ENCODE measurements around the gene CXCL16.
"Not testable (repeated sequence)": the region's sequence is repeated elsewhere in the genome, so short reads cannot be mapped to it uniquely, and the experiment has no call there.

The CXCL16 gene

GRCh38 chr17:4714340-4715062 is 25.2 kb downstream of the CXCL16 start:
- peak overlapping the region in 1 of 5 donors; percentile 31 for H3K4me3 ChIP-seq (ENCODE audit: low read depth in 1 of 5, low read length in 5 of 5)
- peaks cover 0 to 52% (median 28%) of the 10 kb centered on the region in 5 donors for H3K4me1 ChIP-seq (ENCODE audit: control insufficient read depth in 5 of 5, insufficient read depth in 5 of 5, low read length in 5 of 5)
- not testable (repeated sequence) for H3K27ac ChIP-seq (ENCODE audit: low read depth, low read length); H3K9me3 ChIP-seq (ENCODE audit: control insufficient read depth in 5 of 5, low read length in 5 of 5); H3K27me3 ChIP-seq (ENCODE audit: control insufficient read depth in 5 of 5, insufficient read depth in 4 of 5, low read length in 5 of 5)
- peaks cover 0 to 44% (median 20%) of the 10 kb centered on the region in 5 donors for H3K36me3 ChIP-seq (ENCODE audit: control insufficient read depth in 5 of 5, insufficient read depth in 5 of 5, low read length in 5 of 5)
- peak overlapping the region in 2 of 5 donors; percentile 28 to 35 for H3K9ac ChIP-seq (ENCODE audit: low read length in 5 of 5)

- no peak overlapping the region for H3K27ac ChIP-seq (ENCODE audit: low read depth, low read length)
- H3K36me3 ChIP-seq (ENCODE audit: control insufficient read depth in 5 of 5, insufficient read depth in 5 of 5, low read length in 5 of 5) = peaks cover 0 to 25% (median 8%) of the 10 kb centered on the region in 5 donors
- H3K27me3 ChIP-seq (ENCODE audit: control insufficient read depth in 5 of 5, insufficient read depth in 4 of 5, low read length in 5 of 5) = no peaks in the 10 kb centered on the region
- peak overlapping the region; percentile 6 to 66 (median 48) for H3K4me3 ChIP-seq (ENCODE audit: low read depth in 1 of 5, low read length in 5 of 5)
- H3K9ac ChIP-seq (ENCODE audit: low read length in 5 of 5) = no peak overlapping the region
- H3K4me1 ChIP-seq (ENCODE audit: control insufficient read depth in 5 of 5, insufficient read depth in 5 of 5, low read length in 5 of 5) = peaks cover 0 to 53% (median 28%) of the 10 kb centered on the region in 5 donors
- peaks cover 0 to 3% (median 0%) of the 10 kb centered on the region in 5 donors for H3K9me3 ChIP-seq (ENCODE audit: control insufficient read depth in 5 of 5, low read length in 5 of 5)
These were observed 27.2 kb downstream of the CXCL16 start for GRCh38 chr17:4712526-4712925.

GRCh38 chr17:4711661-4712181 is 28.0 kb downstream of the CXCL16 start:
- peak overlapping the region; percentile 6 to 76 (median 66) for H3K4me3 ChIP-seq (ENCODE audit: low read depth in 1 of 5, low read length in 5 of 5)

GRCh38 chr17:4710693-4711634 is 28.8 kb downstream of the CXCL16 start:
- peaks cover 0 to 11% (median under 1%) of the 10 kb centered on the region in 5 donors for H3K36me3 ChIP-seq (ENCODE audit: control insufficient read depth in 5 of 5, insufficient read depth in 5 of 5, low read length in 5 of 5)
- peak overlapping the region in 4 of 5 donors; percentile 28 to 78 (median 69) for H3K9ac ChIP-seq (ENCODE audit: low read length in 5 of 5)
- peak overlapping the region; percentile 24 for H3K27ac ChIP-seq (ENCODE audit: low read depth, low read length)
- peak overlapping the region; percentile 55 to 76 (median 70) for H3K4me3 ChIP-seq (ENCODE audit: low read depth in 1 of 5, low read length in 5 of 5)
- peaks cover 0 to 50% (median 28%) of the 10 kb centered on the region in 5 donors for H3K4me1 ChIP-seq (ENCODE audit: control insufficient read depth in 5 of 5, insufficient read depth in 5 of 5, low read length in 5 of 5)
- peaks cover 0 to 3% (median 0%) of the 10 kb centered on the region in 5 donors for H3K9me3 ChIP-seq (ENCODE audit: control insufficient read depth in 5 of 5, low read length in 5 of 5)
- no peaks in the 10 kb centered on the region for H3K27me3 ChIP-seq (ENCODE audit: control insufficient read depth in 5 of 5, insufficient read depth in 4 of 5, low read length in 5 of 5)

More at GRCh38 chr17:4711661-4712181, 28.0 kb downstream of the CXCL16 start:
- H3K27me3 ChIP-seq (ENCODE audit: control insufficient read depth in 5 of 5, insufficient read depth in 4 of 5, low read length in 5 of 5) = no peaks in the 10 kb centered on the region
- H3K4me1 ChIP-seq (ENCODE audit: control insufficient read depth in 5 of 5, insufficient read depth in 5 of 5, low read length in 5 of 5) = peaks cover 0 to 53% (median 28%) of the 10 kb centered on the region in 5 donors
- H3K9me3 ChIP-seq (ENCODE audit: control insufficient read depth in 5 of 5, low read length in 5 of 5) = peaks cover 0 to 3% (median 0%) of the 10 kb centered on the region in 5 donors
- H3K9ac ChIP-seq (ENCODE audit: low read length in 5 of 5) = peak overlapping the region in 3 of 5 donors; percentile 45 to 71 (median 67)
- peaks cover 0 to 17% (median 3%) of the 10 kb centered on the region in 5 donors for H3K36me3 ChIP-seq (ENCODE audit: control insufficient read depth in 5 of 5, insufficient read depth in 5 of 5, low read length in 5 of 5)
- H3K27ac ChIP-seq (ENCODE audit: low read depth, low read length) = peak overlapping the region; percentile 24

- Histone ChIP-seq H3K9ac (ENCODE audit: low read length in 5 of 5) (peak within 1 kb of the TSS in 4 of 5 donors; percentile 28 to 78 (median 69)), H3K4me1 (ENCODE audit: control insufficient read depth in 5 of 5, insufficient read depth in 5 of 5, low read length in 5 of 5) (peaks cover 0 to 41% (median 28%) of the 10 kb centered on the region in 5 donors), H3K9me3 (ENCODE audit: control insufficient read depth in 5 of 5, low read length in 5 of 5) (peaks cover 0 to 3% (median 0%) of the 10 kb centered on the region in 5 donors), H3K36me3 (ENCODE audit: control insufficient read depth in 5 of 5, insufficient read depth in 5 of 5, low read length in 5 of 5) (peaks cover 0 to 2% (median 0%) of the 10 kb centered on the region in 5 donors), H3K4me3 (ENCODE audit: low read depth in 1 of 5, low read length in 5 of 5) (peak within 1 kb of the TSS; percentile 57 to 76 (median 70)), H3K27ac (ENCODE audit: low read depth, low read length) (peak within 1 kb of the TSS; percentile 24), H3K27me3 (ENCODE audit: control insufficient read depth in 5 of 5, insufficient read depth in 4 of 5, low read length in 5 of 5) (no peaks in the 10 kb centered on the region)
These were observed 29.7 kb downstream of the CXCL16 start, which contains the start of gene ARRB2 for GRCh38 chr17:4709794-4710692. TSS of gene ARRB2 (plus strand) at chr17:4710632. CDS start at chr17:4710722, 90 bp downstream.

GRCh38 chr17:4708436-4708835 is 31.3 kb downstream of the CXCL16 start:
- H3K27me3 ChIP-seq (ENCODE audit: control insufficient read depth in 5 of 5, insufficient read depth in 4 of 5, low read length in 5 of 5) = no peaks in the 10 kb centered on the region
- H3K4me3 ChIP-seq (ENCODE audit: low read depth in 1 of 5, low read length in 5 of 5) = no peak overlapping the region
- no peaks in the 10 kb centered on the region for H3K36me3 ChIP-seq (ENCODE audit: control insufficient read depth in 5 of 5, insufficient read depth in 5 of 5, low read length in 5 of 5)
- no peak overlapping the region for H3K9ac ChIP-seq (ENCODE audit: low read length in 5 of 5)
- peaks cover 0 to 3% (median 0%) of the 10 kb centered on the region in 5 donors for H3K9me3 ChIP-seq (ENCODE audit: control insufficient read depth in 5 of 5, low read length in 5 of 5)
- no peak overlapping the region for H3K27ac ChIP-seq (ENCODE audit: low read depth, low read length)
- peaks cover 0 to 40% (median 33%) of the 10 kb centered on the region in 5 donors for H3K4me1 ChIP-seq (ENCODE audit: control insufficient read depth in 5 of 5, insufficient read depth in 5 of 5, low read length in 5 of 5)

- H3K36me3 ChIP-seq (ENCODE audit: control insufficient read depth in 5 of 5, insufficient read depth in 5 of 5, low read length in 5 of 5) = no peaks in the 10 kb centered on the region
- no peak overlapping the region for H3K27ac ChIP-seq (ENCODE audit: low read depth, low read length)
- peaks cover 4 to 34% (median 28%) of the 10 kb centered on the region in 5 donors for H3K4me1 ChIP-seq (ENCODE audit: control insufficient read depth in 5 of 5, insufficient read depth in 5 of 5, low read length in 5 of 5)
- no peaks in the 10 kb centered on the region for H3K27me3 ChIP-seq (ENCODE audit: control insufficient read depth in 5 of 5, insufficient read depth in 4 of 5, low read length in 5 of 5)
- H3K9me3 ChIP-seq (ENCODE audit: control insufficient read depth in 5 of 5, low read length in 5 of 5) = peaks cover 0 to 3% (median 0%) of the 10 kb centered on the region in 5 donors
- H3K4me3 ChIP-seq (ENCODE audit: low read depth in 1 of 5, low read length in 5 of 5) = no peak overlapping the region
- no peak overlapping the region for H3K9ac ChIP-seq (ENCODE audit: low read length in 5 of 5)
These were observed 33.6 kb downstream of the CXCL16 start for GRCh38 chr17:4706121-4706520.

- Histone ChIP-seq H3K36me3 (ENCODE audit: control insufficient read depth in 5 of 5, insufficient read depth in 5 of 5, low read length in 5 of 5) (no peaks in the 10 kb centered on the region), H3K9ac (ENCODE audit: low read length in 5 of 5) (no peak overlapping the region), H3K9me3 (ENCODE audit: control insufficient read depth in 5 of 5, low read length in 5 of 5) (peaks cover 0 to 3% (median 0%) of the 10 kb centered on the region in 5 donors), H3K27me3 (ENCODE audit: control insufficient read depth in 5 of 5, insufficient read depth in 4 of 5, low read length in 5 of 5) (no peaks in the 10 kb centered on the region), H3K4me1 (ENCODE audit: control insufficient read depth in 5 of 5, insufficient read depth in 5 of 5, low read length in 5 of 5) (peaks cover 4 to 26% (median 21%) of the 10 kb centered on the region in 5 donors), H3K4me3 (ENCODE audit: low read depth in 1 of 5, low read length in 5 of 5) (no peak overlapping the region), H3K27ac (ENCODE audit: low read depth, low read length) (no peak overlapping the region)
These were observed 34.7 kb downstream of the CXCL16 start for GRCh38 chr17:4704991-4705390.

GRCh38 chr17:4704574-4704907 is 35.2 kb downstream of the CXCL16 start:
- H3K9me3 ChIP-seq (ENCODE audit: control insufficient read depth in 5 of 5, low read length in 5 of 5); H3K27me3 ChIP-seq (ENCODE audit: control insufficient read depth in 5 of 5, insufficient read depth in 4 of 5, low read length in 5 of 5); H3K27ac ChIP-seq (ENCODE audit: low read depth, low read length); H3K36me3 ChIP-seq (ENCODE audit: control insufficient read depth in 5 of 5, insufficient read depth in 5 of 5, low read length in 5 of 5): not testable (repeated sequence)
- Histone ChIP-seq H3K9ac (ENCODE audit: low read length in 5 of 5) (peak overlapping the region in 3 of 5 donors; percentile 80 to 93 (median 92)), H3K4me3 (ENCODE audit: low read depth in 1 of 5, low read length in 5 of 5) (peak overlapping the region; percentile 65 to 97 (median 93)), H3K4me1 (ENCODE audit: control insufficient read depth in 5 of 5, insufficient read depth in 5 of 5, low read length in 5 of 5) (peaks cover 4 to 22% (median 18%) of the 10 kb centered on the region in 5 donors)
